22Rv1 (cell line): ENCODE data around the gene PRXL2B.

Experiments
- CTCF ChIP-seq: fragments of 450-650 bp; IDR thresholded peaks from 2 replicates; pipeline ENCODE4 v1.5.1; 2017; ENCODE audit warnings: mild to moderate bottlenecking
- ZFX ChIP-seq: fragments of 450-650 bp; IDR thresholded peaks from 2 replicates; pipeline ENCODE4 v1.6.1; 2017; ENCODE audit warnings: antibody characterized with exemption, borderline replicate concordance

- TF ChIP-seq CTCF = no peak
- no peak for TF ChIP-seq ZFX
Observed at GRCh38 chr1:2557482-2558400, 28.8 kb upstream of the PRXL2B start.
